Stimulated activated CD8-positive, alpha-beta memory T cell treated with anti-CD3 and anti-CD28 coated beads, Interleukin-12 subunit alpha, Interleukin-12 subunit beta, amount 100 ng/mL, for 4 hours (primary cell): Measurements from ENCODE around the gene CARHSP1.
"Not testable (repeated sequence)": the region's sequence is repeated elsewhere in the genome, so short reads cannot be mapped to it uniquely, and the experiment has no call there.

Experiments
- DNase-seq: peaks from one replicate; pipeline ENCODE4 v3.0.0-alpha.2; 2020; ENCODE audit warnings: low read depth

Gene CARHSP1

GRCh38 chr16:8868416-8869211 is at the start of gene CARHSP1:
CARHSP1 (minus strand) TSS chr16:8869006; CDS start chr16:8859328, 9,678 bp downstream.
- peak; percentile 77 for DNase-seq

GRCh38 chr16:8917336-8917735 is 48.5 kb upstream of the CARHSP1 start:
- not testable (repeated sequence) for DNase-seq

- no peak for DNase-seq
Observed at GRCh38 chr16:8916541-8917225, 47.9 kb upstream of the CARHSP1 start.

- DNase-seq: no peak
Observed at GRCh38 chr16:8915722-8916301, 47.0 kb upstream of the CARHSP1 start.

- no peak for DNase-seq
Observed at GRCh38 chr16:8914098-8914497, 45.3 kb upstream of the CARHSP1 start.

- no peak for DNase-seq
Observed at GRCh38 chr16:8912793-8913192, 44.0 kb upstream of the CARHSP1 start.

- no peak for DNase-seq
Observed at GRCh38 chr16:8910811-8911210, 42.0 kb upstream of the CARHSP1 start.

GRCh38 chr16:8908810-8909468 is 40.1 kb upstream of the CARHSP1 start:
- DNase-seq: no peak

- no peak for DNase-seq
Observed at GRCh38 chr16:8907096-8907495, 38.3 kb upstream of the CARHSP1 start.

- DNase-seq: no peak
Observed at GRCh38 chr16:8905795-8906591, 37.2 kb upstream of the CARHSP1 start.

GRCh38 chr16:8905168-8905762 is 36.5 kb upstream of the CARHSP1 start:
- DNase-seq: no peak

GRCh38 chr16:8904018-8904430 is 35.2 kb upstream of the CARHSP1 start:
- no peak for DNase-seq

GRCh38 chr16:8903004-8903403 is 34.2 kb upstream of the CARHSP1 start:
- DNase-seq: no peak

- DNase-seq: no peak
Observed at GRCh38 chr16:8901320-8901861, 32.6 kb upstream of the CARHSP1 start.

GRCh38 chr16:8900343-8900742 is 31.5 kb upstream of the CARHSP1 start:
- DNase-seq: no peak

GRCh38 chr16:8899709-8900317 is 31.0 kb upstream of the CARHSP1 start:
- DNase-seq: no peak

- DNase-seq: no peak
Observed at GRCh38 chr16:8898660-8899318, 30.0 kb upstream of the CARHSP1 start.

- no peak for DNase-seq
Observed at GRCh38 chr16:8894736-8895334, 26.0 kb upstream of the CARHSP1 start.

GRCh38 chr16:8893976-8894690 is 25.3 kb upstream of the CARHSP1 start:
- no peak for DNase-seq
